Gastrocnemius medialis (tissue), 4 donors: ENCODE results near the gene IFNB1. TPM values are rescaled to one million over a fixed set of nuclear protein-coding genes. Genes with fewer than 3 reads are reported as not detected.

ENCODE experiments used
- ATAC-seq, 2 donors: fragments of 150-250 bp; one replicate each; pipeline ENCODE4 v1.9.1; 2016
- DNase-seq, 2 donors: peaks; one replicate each; pipeline ENCODE4 v3.0.0-alpha.2; 2019
- H3K27ac ChIP-seq, 4 donors: fragments of 200-600 bp; sonication (generic); 1 replicate in 1 of 4; 2 replicates in 3 of 4; pipeline ENCODE4 v1.5.1; 2016 to 2018; ENCODE audit warnings: mild to moderate bottlenecking in 2 of 4, moderate library complexity in 1 of 4
- H3K27me3 ChIP-seq, 3 donors: fragments of 200-600 bp; sonication (generic) in 2 of 3; 1 replicate in 1 of 3; 2 replicates in 2 of 3; pipeline versions ENCODE4 v1.5.1 to v1.6.0; 2016 to 2019; ENCODE audit warnings: mild to moderate bottlenecking in 1 of 3, moderate library complexity in 1 of 3
- H3K36me3 ChIP-seq, 2 donors: fragments of 200-600 bp; sonication (generic) in 1 of 2; one replicate each; pipeline ENCODE4 v1.5.1; 2017 to 2018
- H3K4me1 ChIP-seq, 2 donors: fragments of 200-600 bp; sonication (generic) in 1 of 2; one replicate each; pipeline ENCODE4 v1.5.1; 2016 to 2017; ENCODE audit warnings: mild to moderate bottlenecking in 2 of 2
- H3K4me3 ChIP-seq, 4 donors: fragments of 200-600 bp; sonication (generic) in 3 of 4; 1 replicate in 1 of 4; 2 replicates in 3 of 4; pipeline ENCODE4 v1.5.1; 2016 to 2019; ENCODE audit warnings: mild to moderate bottlenecking in 2 of 4
- H3K9me3 ChIP-seq, 3 donors: fragments of 200-600 bp; sonication (generic) in 2 of 3; 1 replicate in 1 of 3; 2 replicates in 2 of 3; pipeline ENCODE4 v1.5.1; 2016 to 2019
- POLR2A ChIP-seq, 2 donors: fragments of 450-650 bp; IDR thresholded peaks; one replicate each; pipeline ENCODE4 v1.6.1; 2017; ENCODE audit warnings: antibody characterized with exemption in 2 of 2, mild to moderate bottlenecking in 2 of 2, moderate library complexity in 2 of 2
- in situ Hi-C, 4 donors: fragments of 200-750 bp; cut with MboI; loops; one replicate each; pipeline versions ENCODE4 v1.15.0 to v1.8.0; 2017; ENCODE audit warnings: low sequenced_read_pairs in 4 of 4
- intact Hi-C: fragments of 100-400 bp; cut with DNase I; formaldehyde crosslinking; loops from one replicate; pipeline ENCODE4 v1.15.1; 2023; ENCODE audit warnings: low total_unique reads
- total RNA-seq, 4 donors: library from RNA; depleted of rRNA; stranded (reverse); fragments of >200 nt; gene quantifications; one replicate each; pipeline versions ENCODE4 v1.1.0 to v1.2.3, GENCODE V29; 2016
- TF ChIP-seq, protein P1 (sequence below), 5 experiments: fragments of 450-650 bp in 3 of 5; fragments of 200-600 bp in 2 of 5; sonication (generic) in 2 of 5; IDR thresholded peaks in 4 of 5; conservative IDR thresholded peaks in 1 of 5; 1 replicate in 4 of 5; 2 replicates in 1 of 5; pipeline ENCODE4 v1.5.1; 2016 to 2019; ENCODE audit warnings: antibody characterized with exemption in 5 of 5, mild to moderate bottlenecking in 3 of 5, moderate library complexity in 3 of 5

Gene IFNB1
- total RNA-seq, 4 donors from 2014 or later: not detected

DNA sequence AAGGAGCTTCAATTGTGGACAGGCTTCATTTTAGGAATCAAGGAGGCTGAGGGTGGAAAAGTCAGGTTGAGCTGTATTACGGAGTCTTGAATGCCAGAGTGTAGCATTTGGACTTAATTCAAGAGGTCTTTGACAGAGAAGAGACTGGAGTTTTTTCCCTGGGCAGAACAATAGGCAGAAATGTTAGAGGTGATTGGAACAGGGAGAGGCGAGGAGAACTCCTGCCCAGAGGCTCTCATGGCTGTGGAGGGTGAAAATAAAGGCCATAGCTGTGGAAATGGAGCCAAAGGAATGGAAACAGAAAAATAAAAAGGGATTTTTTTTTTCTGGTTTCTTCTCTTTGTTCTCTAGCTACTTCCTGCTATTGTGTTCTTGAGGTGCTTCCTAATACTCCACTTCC is 3.7 kb upstream of the IFNB1 start:
- peaks cover 0 to 7% of the 10 kb centered on the region in 2 donors for H3K4me1 ChIP-seq
- no peak for TF ChIP-seq POLR2A (IDR thresholded peaks at IDR 0.05)
- in situ Hi-C loops: no loop called here
- no peak overlapping the region for H3K4me3 ChIP-seq
- no peaks in the 10 kb centered on the region for H3K36me3 ChIP-seq
- no peaks in the 10 kb centered on the region for H3K9me3 ChIP-seq
- no peak overlapping the region for H3K27ac ChIP-seq
- ATAC-seq (no peak), DNase-seq (no peak)
- H3K27me3 ChIP-seq: no peaks in the 10 kb centered on the region
- intact Hi-C loops: no loop called here

DNA sequence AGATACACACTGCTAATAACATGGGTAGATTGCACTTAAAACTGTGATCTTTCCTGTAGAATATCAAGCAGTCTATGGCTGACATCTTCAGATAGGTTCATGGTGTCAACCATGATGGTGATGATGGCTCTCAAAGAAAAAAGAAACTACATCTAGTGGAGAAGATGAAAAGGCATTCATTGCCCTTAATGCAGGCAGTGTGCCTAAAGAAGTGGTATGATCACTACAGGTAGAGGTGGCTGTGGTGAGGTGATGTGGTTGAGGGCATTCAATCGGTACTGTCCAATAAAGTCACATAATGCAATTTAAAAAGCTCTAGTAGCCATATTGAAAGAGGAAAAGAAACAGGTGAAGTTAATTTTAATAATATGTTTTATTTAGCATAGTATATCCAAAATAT is 3.1 kb upstream of the IFNB1 start:
- H3K4me1 ChIP-seq: peaks cover 0 to 7% of the 10 kb centered on the region in 2 donors
- DNase-seq (no peak), ATAC-seq (no peak)
- intact Hi-C loops: no loop called here
- H3K4me3 ChIP-seq: no peak overlapping the region
- no peak overlapping the region for H3K27ac ChIP-seq
- no peaks in the 10 kb centered on the region for H3K9me3 ChIP-seq
- no peaks in the 10 kb centered on the region for H3K36me3 ChIP-seq
- in situ Hi-C loops: no loop called here
- H3K27me3 ChIP-seq: no peaks in the 10 kb centered on the region
- TF ChIP-seq POLR2A (IDR thresholded peaks at IDR 0.05): no peak
- TF ChIP-seq, protein P1, sequence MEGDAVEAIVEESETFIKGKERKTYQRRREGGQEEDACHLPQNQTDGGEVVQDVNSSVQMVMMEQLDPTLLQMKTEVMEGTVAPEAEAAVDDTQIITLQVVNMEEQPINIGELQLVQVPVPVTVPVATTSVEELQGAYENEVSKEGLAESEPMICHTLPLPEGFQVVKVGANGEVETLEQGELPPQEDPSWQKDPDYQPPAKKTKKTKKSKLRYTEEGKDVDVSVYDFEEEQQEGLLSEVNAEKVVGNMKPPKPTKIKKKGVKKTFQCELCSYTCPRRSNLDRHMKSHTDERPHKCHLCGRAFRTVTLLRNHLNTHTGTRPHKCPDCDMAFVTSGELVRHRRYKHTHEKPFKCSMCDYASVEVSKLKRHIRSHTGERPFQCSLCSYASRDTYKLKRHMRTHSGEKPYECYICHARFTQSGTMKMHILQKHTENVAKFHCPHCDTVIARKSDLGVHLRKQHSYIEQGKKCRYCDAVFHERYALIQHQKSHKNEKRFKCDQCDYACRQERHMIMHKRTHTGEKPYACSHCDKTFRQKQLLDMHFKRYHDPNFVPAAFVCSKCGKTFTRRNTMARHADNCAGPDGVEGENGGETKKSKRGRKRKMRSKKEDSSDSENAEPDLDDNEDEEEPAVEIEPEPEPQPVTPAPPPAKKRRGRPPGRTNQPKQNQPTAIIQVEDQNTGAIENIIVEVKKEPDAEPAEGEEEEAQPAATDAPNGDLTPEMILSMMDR (IDR thresholded peaks at IDR 0.05 in 4 of 5, conservative IDR thresholded peaks at IDR 0.05 in 1 of 5): no peak

DNA sequence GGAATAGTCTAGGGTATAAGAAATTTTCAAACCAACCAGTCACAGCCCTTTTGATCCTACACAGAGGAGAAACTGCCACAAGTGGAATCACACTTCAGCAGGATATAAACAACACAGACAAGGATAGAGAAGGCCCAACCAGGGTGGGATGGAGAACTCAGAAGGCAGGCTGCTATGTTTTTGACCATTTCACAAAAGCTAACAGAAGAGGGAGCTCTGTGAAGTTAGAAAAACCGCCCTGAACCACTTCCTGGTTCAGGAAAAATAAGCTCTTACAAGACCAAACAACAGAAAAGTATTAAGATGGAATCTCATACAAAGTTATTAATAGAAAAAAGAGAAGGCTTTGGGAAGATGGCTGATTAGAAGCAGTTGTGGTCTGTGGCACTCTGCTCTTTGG is 960 bp upstream of the IFNB1 start:
- H3K27me3 ChIP-seq: no peaks in the 10 kb centered on the region

DNA sequence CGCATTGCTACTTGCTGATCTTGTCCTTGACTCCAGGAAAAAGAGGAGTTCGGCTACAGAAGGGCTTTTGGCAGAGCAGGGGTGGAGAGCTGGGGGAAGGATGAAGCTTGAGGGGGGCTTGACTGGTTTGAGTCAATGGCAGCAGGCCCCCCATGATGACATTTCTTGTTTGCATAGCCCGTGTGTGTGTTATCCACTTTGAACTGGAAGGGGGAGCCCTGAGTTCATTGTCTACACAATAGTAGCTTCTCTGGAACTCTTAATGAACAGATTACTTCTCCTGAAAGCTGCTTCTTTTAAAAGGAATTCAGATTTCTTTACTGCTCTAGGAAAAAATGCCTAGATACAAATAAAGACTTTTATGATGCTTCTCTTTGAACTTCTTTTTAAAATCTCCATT is 2.3 kb downstream of the IFNB1 start:
- ATAC-seq: no peak
- H3K9me3 ChIP-seq: no peaks in the 10 kb centered on the region
- no peaks in the 10 kb centered on the region for H3K36me3 ChIP-seq
- no peaks in the 10 kb centered on the region for H3K27me3 ChIP-seq
- in situ Hi-C loops: no loop called here
- no peak for DNase-seq
- TF ChIP-seq, protein P1 (IDR thresholded peaks at IDR 0.05 in 4 of 5, conservative IDR thresholded peaks at IDR 0.05 in 1 of 5): no peak
- intact Hi-C loops: no loop called here
- no peak overlapping the region for H3K27ac ChIP-seq
- no peaks in the 10 kb centered on the region for H3K4me1 ChIP-seq
- H3K4me3 ChIP-seq: no peak overlapping the region

More for the DNA sequence above, 960 bp upstream of the IFNB1 start:
- no peak for ATAC-seq
- in situ Hi-C loops (no loop called here), intact Hi-C loops (no loop called here)
- peaks cover 0 to 7% of the 10 kb centered on the region in 2 donors for H3K4me1 ChIP-seq
- H3K4me3 ChIP-seq: no peak overlapping the region
- no peak for DNase-seq
- TF ChIP-seq, protein P1 (IDR thresholded peaks at IDR 0.05 in 4 of 5, conservative IDR thresholded peaks at IDR 0.05 in 1 of 5): no peak
- TF ChIP-seq POLR2A (IDR thresholded peaks at IDR 0.05): no peak
- H3K36me3 ChIP-seq: no peaks in the 10 kb centered on the region
- no peak overlapping the region for H3K27ac ChIP-seq
- H3K9me3 ChIP-seq: no peaks in the 10 kb centered on the region

DNA sequence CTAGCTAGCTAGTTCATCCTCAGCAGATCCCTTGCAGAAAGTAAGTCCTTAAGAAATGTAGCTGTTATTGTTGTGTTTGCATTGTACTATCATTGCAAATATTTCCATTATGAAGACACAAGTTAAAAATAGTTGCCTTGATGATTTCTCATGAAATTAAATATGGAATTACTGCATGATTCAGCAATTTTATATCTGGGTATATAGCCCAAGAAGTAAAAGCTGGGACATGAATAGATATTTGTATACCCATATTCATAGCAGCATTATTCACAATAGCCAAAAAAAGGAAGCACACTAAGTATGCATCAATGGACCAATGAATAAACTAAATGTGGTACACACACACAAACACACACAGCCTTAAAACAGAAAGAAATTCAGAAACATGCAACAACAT is 6.8 kb downstream of the IFNB1 start:
- intact Hi-C loops: no loop called here

More for the DNA sequence above, 6.8 kb downstream of the IFNB1 start:
- Histone ChIP-seq H3K27me3 (no peaks in the 10 kb centered on the region), H3K9me3 (no peaks in the 10 kb centered on the region), H3K4me1 (peaks cover 0 to 4% of the 10 kb centered on the region in 2 donors), H3K36me3 (no peaks in the 10 kb centered on the region), H3K27ac (no peak overlapping the region), H3K4me3 (no peak overlapping the region)
- ATAC-seq (no peak), DNase-seq (no peak)
- in situ Hi-C loops: no loop called here
- no peak for TF ChIP-seq POLR2A (IDR thresholded peaks at IDR 0.05)
- TF ChIP-seq, protein P1 (IDR thresholded peaks at IDR 0.05 in 4 of 5, conservative IDR thresholded peaks at IDR 0.05 in 1 of 5): no peak
